Astrocyte (in vitro differentiated cells and primary cell): ENCODE results near the gene GABRB1.

ENCODE experiments used
- CTCF ChIP-seq: IDR thresholded peaks from 2 replicates; pipeline ENCODE4 v1.5.1; 2011; ENCODE audit warnings: low read depth, mild to moderate bottlenecking, inconsistent platforms, low read length, moderate library complexity; ENCODE audit not compliant: insufficient read depth
- EZH2 ChIP-seq: IDR thresholded peaks from 2 replicates; pipeline ENCODE4 v1.6.1; 2012; ENCODE audit warnings: mild to moderate bottlenecking, low read length, inconsistent platforms; ENCODE audit not compliant: insufficient read depth

GRCh38 chr4:46999566-46999965 lies 31.8 kb upstream of the GABRB1 start:
- no peak for TF ChIP-seq CTCF
- TF ChIP-seq EZH2, result no peak
